ENCODE results near the gene ERC1.
A peak's percentile ranks its signal among the peaks of the same experiment; 100 is the strongest.
"Not testable (repeated sequence)": the region's sequence is repeated elsewhere in the genome, so short reads cannot be mapped to it uniquely, and the experiment has no call there.

Gene ERC1

GRCh38 chr12:988646-989045 lies 2.4 kb upstream of the ERC1 start:
- DNase-seq = peak; percentile 50

- DNase-seq = peak; percentile 28
Observed at GRCh38 chr12:989051-989450, 2.0 kb upstream of the ERC1 start.

GRCh38 chr12:989751-990660 lies 1.0 kb upstream of the ERC1 start:
- DNase-seq = peak; percentile 64

GRCh38 chr12:991350-992333 lies 619 bp downstream of the ERC1 start:
- DNase-seq = peak; percentile 35

- DNase-seq = peak; percentile 22
Observed at GRCh38 chr12:992647-993046, 1.6 kb downstream of the ERC1 start.

GRCh38 chr12:996881-997280 lies 5.9 kb downstream of the ERC1 start:
- no peak for DNase-seq

GRCh38 chr12:997505-997904 lies 6.5 kb downstream of the ERC1 start:
- no peak for DNase-seq

GRCh38 chr12:998020-998874 lies 7.2 kb downstream of the ERC1 start:
- peak; percentile 51 for DNase-seq

GRCh38 chr12:999736-1000135 lies 8.7 kb downstream of the ERC1 start:
- DNase-seq = not testable (repeated sequence)

GRCh38 chr12:1001507-1001906 lies 10.5 kb downstream of the ERC1 start:
- no peak for DNase-seq

- DNase-seq = no peak
Observed at GRCh38 chr12:1003600-1004271, 12.7 kb downstream of the ERC1 start.

GRCh38 chr12:1006255-1006654 lies 15.2 kb downstream of the ERC1 start:
- DNase-seq = no peak

- no peak for DNase-seq
Observed at GRCh38 chr12:1007276-1007675, 16.3 kb downstream of the ERC1 start.

GRCh38 chr12:1007994-1008393 lies 17.0 kb downstream of the ERC1 start:
- no peak for DNase-seq

- DNase-seq = no peak
Observed at GRCh38 chr12:1011091-1011490, 20.1 kb downstream of the ERC1 start.

GRCh38 chr12:1013618-1014489 lies 22.8 kb downstream of the ERC1 start:
- no peak for DNase-seq

- DNase-seq = no peak
Observed at GRCh38 chr12:1019283-1019682, 28.3 kb downstream of the ERC1 start.

GRCh38 chr12:1020389-1020788 lies 29.4 kb downstream of the ERC1 start:
- no peak for DNase-seq

GRCh38 chr12:1022032-1022970 lies 31.3 kb downstream of the ERC1 start:
- no peak for DNase-seq

- DNase-seq = no peak
Observed at GRCh38 chr12:1030779-1031178, 39.8 kb downstream of the ERC1 start.
